Measurements from ENCODE around the gene DCST2. TPM values are rescaled to one million over a fixed set of nuclear protein-coding genes. Genes with fewer than 3 reads are reported as not detected.

Gene DCST2
- total RNA-seq, 2 donors from 2014 or later = not detected

DNA sequence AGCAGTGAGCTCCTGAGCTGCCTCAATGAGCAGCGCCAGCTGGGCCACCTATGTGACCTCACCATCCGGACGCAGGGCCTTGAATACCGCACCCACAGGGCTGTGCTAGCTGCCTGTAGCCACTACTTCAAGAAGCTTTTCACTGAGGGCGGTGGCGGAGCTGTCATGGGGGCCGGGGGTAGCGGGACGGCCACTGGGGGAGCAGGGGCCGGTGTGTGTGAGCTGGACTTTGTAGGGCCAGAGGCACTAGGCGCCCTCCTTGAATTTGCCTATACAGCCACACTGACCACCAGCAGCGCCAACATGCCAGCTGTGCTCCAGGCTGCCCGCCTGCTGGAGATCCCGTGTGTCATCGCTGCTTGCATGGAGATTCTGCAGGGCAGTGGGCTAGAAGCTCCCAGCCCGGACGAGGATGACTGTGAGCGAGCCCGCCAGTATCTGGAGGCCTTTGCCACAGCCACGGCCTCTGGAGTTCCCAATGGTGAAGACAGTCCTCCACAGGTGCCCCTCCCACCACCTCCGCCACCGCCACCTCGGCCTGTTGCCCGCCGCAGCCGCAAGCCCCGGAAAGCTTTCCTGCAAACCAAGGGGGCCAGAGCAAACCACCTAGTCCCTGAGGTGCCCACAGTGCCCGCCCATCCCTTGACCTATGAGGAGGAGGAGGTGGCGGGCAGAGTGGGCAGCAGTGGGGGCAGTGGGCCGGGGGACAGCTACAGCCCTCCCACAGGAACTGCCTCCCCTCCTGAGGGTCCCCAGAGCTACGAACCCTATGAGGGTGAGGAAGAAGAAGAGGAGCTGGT lies 18.7 kb downstream of the DCST2 start:
- no peaks in the 10 kb centered on the region for H3K27me3 ChIP-seq
- H3K9me3 ChIP-seq = no peaks in the 10 kb centered on the region
- no peak overlapping the region for H3K4me3 ChIP-seq
- H3K27ac ChIP-seq = no peak overlapping the region
- no peak for DNase-seq (ENCODE audit: low spot score)
- peaks cover 0 to 59% of the 10 kb centered on the region in 2 donors for H3K4me1 ChIP-seq
- H3K36me3 ChIP-seq = peaks cover 26% of the 10 kb centered on the region
- TF ChIP-seq CTCF (IDR thresholded peaks at IDR 0.05) = no peak

GRCh38 chr1:155013632-155014031 lies 19.9 kb downstream of the DCST2 start:
- Histone ChIP-seq H3K27me3 (no peaks in the 10 kb centered on the region), H3K27ac (peak overlapping the region in 1 of 2 donors; percentile 40), H3K4me1 (peaks cover 0 to 69% of the 10 kb centered on the region in 2 donors), H3K9me3 (no peaks in the 10 kb centered on the region), H3K36me3 (peaks cover 26% of the 10 kb centered on the region), H3K4me3 (no peak overlapping the region)
- TF ChIP-seq CTCF (IDR thresholded peaks at IDR 0.05) = no peak
- no peak for DNase-seq (ENCODE audit: low spot score)

- peaks cover 0 to 69% of the 10 kb centered on the region in 2 donors for H3K4me1 ChIP-seq
- H3K27me3 ChIP-seq = no peaks in the 10 kb centered on the region
- DNase-seq (ENCODE audit: low spot score) = no peak
- no peaks in the 10 kb centered on the region for H3K9me3 ChIP-seq
- no peak for TF ChIP-seq CTCF (IDR thresholded peaks at IDR 0.05)
- no peak overlapping the region for H3K4me3 ChIP-seq
- H3K36me3 ChIP-seq = peaks cover 26% of the 10 kb centered on the region
- peak overlapping the region; percentile 29 to 40 for H3K27ac ChIP-seq
Measured at GRCh38 chr1:155012776-155013602, 20.6 kb downstream of the DCST2 start.

DNA sequence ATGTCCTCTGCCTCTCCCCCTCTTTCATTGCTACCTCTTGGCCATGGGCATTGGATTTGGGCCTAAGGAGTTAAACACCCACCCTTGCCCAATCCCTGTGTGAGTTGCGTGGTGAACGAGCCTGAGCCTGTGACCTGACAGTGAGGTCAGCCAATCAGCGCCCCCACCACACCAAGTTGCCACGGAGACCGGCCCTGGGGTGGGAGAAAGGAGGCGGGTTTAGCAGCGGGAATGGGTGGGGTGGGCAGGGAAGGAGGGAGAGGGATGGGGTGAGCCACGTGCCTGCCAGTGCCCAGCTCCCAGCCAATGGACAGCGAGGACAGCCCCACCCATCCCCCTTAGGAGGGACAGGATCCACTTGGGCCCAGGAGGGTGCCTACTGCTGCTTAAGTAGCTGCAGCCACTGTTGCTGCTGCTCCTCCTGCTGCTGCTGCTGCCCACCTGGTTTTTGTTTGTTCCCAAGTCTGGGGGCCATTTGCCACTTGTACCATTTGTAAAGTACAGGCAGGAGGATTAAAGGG lies 21.5 kb downstream of the DCST2 start:
- Histone ChIP-seq H3K27me3 (no peaks in the 10 kb centered on the region), H3K4me1 (peaks cover 0 to 71% of the 10 kb centered on the region in 2 donors), H3K9me3 (no peaks in the 10 kb centered on the region), H3K36me3 (peaks cover 26% of the 10 kb centered on the region), H3K27ac (peak overlapping the region; percentile 32 to 40), H3K4me3 (no peak overlapping the region)
- no peak for TF ChIP-seq CTCF (IDR thresholded peaks at IDR 0.05)
- DNase-seq (ENCODE audit: low spot score) = peak; percentile 89

DNA sequence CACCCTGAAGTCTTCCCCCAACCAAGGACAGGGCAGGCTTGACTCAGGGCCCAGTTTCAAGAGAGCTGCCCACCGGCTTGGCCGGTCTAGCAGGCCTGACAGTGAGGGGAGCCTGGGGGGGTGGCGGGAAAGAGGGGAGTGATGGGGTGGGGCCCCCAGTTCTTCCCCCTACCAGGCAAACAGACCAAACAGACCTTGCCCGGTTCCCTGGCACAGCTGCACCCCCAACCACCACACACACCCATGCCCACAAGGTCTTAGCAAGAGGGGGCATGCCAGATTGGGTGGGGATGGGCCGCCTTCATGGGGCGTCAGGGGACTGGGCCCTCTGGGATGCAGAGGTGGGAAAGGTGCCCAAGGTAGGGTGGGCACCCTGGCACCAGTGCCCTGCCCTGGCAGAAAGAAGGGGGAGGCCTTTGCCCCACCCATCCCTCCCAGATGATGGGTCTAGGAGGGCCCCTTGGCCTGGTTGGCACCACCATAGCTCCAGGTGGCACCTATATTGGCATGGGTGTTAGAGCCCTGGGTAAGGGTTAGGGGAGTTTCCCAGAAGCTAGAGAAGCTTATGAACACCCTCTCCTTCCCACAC lies 22.1 kb downstream of the DCST2 start:
- DNase-seq (ENCODE audit: low spot score) = no peak
- no peaks in the 10 kb centered on the region for H3K9me3 ChIP-seq
- no peaks in the 10 kb centered on the region for H3K27me3 ChIP-seq
- no peak for TF ChIP-seq CTCF (IDR thresholded peaks at IDR 0.05)
- no peak overlapping the region for H3K4me3 ChIP-seq
- peaks cover 0 to 71% of the 10 kb centered on the region in 2 donors for H3K4me1 ChIP-seq
- H3K36me3 ChIP-seq = peaks cover 25% of the 10 kb centered on the region
- H3K27ac ChIP-seq = peak overlapping the region; percentile 32 to 40

Measured in right atrium auricular region (tissue), 2 donors.